Measurements from ENCODE around the gene TOLLIP. TPM values are rescaled to one million over a fixed set of nuclear protein-coding genes. Genes with fewer than 3 reads are reported as not detected.
A peak's percentile ranks its signal among the peaks of the same experiment; 100 is the strongest.

The TOLLIP gene
- polyA plus RNA-seq, 2 of the 4 experiments (the other 2 are of a cell fraction), result 26.5 to 37.9 TPM

GRCh38 chr11:1306186-1307162, 3.0 kb downstream of the TOLLIP start:
- H3K4me1 ChIP-seq, result peaks cover 46% of the 10 kb centered on the region
- no peak for TF ChIP-seq HES2 (IDR thresholded peaks at IDR 0.05)
- TF ChIP-seq NPAS2 (CRISPR knock-in tag; IDR thresholded peaks at IDR 0.05; ENCODE audit: borderline replicate concordance), result no peak
- no peak for TF ChIP-seq CEBPB (IDR thresholded peaks at IDR 0.05)
- TF ChIP-seq EHF (CRISPR knock-in tag; IDR thresholded peaks at IDR 0.05), result no peak
- no peak for TF ChIP-seq HOXB5 (CRISPR knock-in tag; IDR thresholded peaks at IDR 0.05)
- no peak for TF ChIP-seq KDM5A (IDR thresholded peaks at IDR 0.05)
- TF ChIP-seq NR3C1 (IDR thresholded peaks at IDR 0.05), result no peak
- no peak for TF ChIP-seq HOXA7 (CRISPR knock-in tag; IDR thresholded peaks at IDR 0.05)
- no peak for TF ChIP-seq FOSB (CRISPR knock-in tag; IDR thresholded peaks at IDR 0.05)
- TF ChIP-seq GATA3 (IDR thresholded peaks at IDR 0.05; ENCODE audit: borderline replicate concordance), result no peak
- no peak for TF ChIP-seq MYC (IDR thresholded peaks at IDR 0.05; ENCODE audit: borderline replicate concordance, low read length)
- no peak for TF ChIP-seq REST (IDR thresholded peaks at IDR 0.05)
- no peak for TF ChIP-seq RFX5 (IDR thresholded peaks at IDR 0.05)
- no peak for TF ChIP-seq CBX8 (IDR thresholded peaks at IDR 0.05)
- no peak for TF ChIP-seq BCL3 (IDR thresholded peaks at IDR 0.05)
- ChIA-PET CTCF (no interaction called here), POLR2A (no interaction called here)
- 94% methylated on average over 28 of the region's 30 CpGs for WGBS (ENCODE audit: missing lambda C conversion rate)
- ATAC-seq, result no peak
- H3K4me2 ChIP-seq, result no peak overlapping the region
- H3K9me3 ChIP-seq, result peaks cover 7% of the 10 kb centered on the region; the same call in 1 of the 3 replicates
- FAIRE-seq, result no peak
- H3K4me3 ChIP-seq, result no peak overlapping the region
- no peak for DNase-seq (ENCODE audit: low read depth in 1 of 2, low spot score in 1 of 2)
- H3K27ac ChIP-seq, result no peak overlapping the region

GRCh38 chr11:1305501-1306056, 3.9 kb downstream of the TOLLIP start:
- TF ChIP-seq EHF (CRISPR knock-in tag; IDR thresholded peaks at IDR 0.05) (no peak), JUN (IDR thresholded peaks at IDR 0.05) (no peak)
- FAIRE-seq (no peak), ATAC-seq (no peak), DNase-seq (ENCODE audit: low read depth in 1 of 2, low spot score in 1 of 2) (no peak)
- Histone ChIP-seq H3K27ac (peak overlapping the region in 1 of 2 experiments; percentile 87; a peak in 3 of 6 replicates), H3K4me2 (peak overlapping the region; percentile 69; the same call in 1 of the 3 replicates), H3K9me3 (no peaks in the 10 kb centered on the region), H3K4me3 (no peak overlapping the region), H3K4me1 (peaks cover 46% of the 10 kb centered on the region)
- CTCF ChIA-PET, result interaction anchor here (0.6 kb wide), 1 partner anchor 16 kb away, joined by 4 read pairs; no protein-coding TSS in a partner anchor
- 87% methylated on average over 13 of the region's 27 CpGs for WGBS (ENCODE audit: missing lambda C conversion rate)
- POLR2A ChIA-PET, result no interaction called here

GRCh38 chr11:1305063-1305495, 4.4 kb downstream of the TOLLIP start:
- ATAC-seq, result no peak

More at GRCh38 chr11:1305063-1305495, 4.4 kb downstream of the TOLLIP start:
- ChIA-PET POLR2A (no interaction called here), CTCF (interaction anchor here (0.6 to 3.9 kb wide), 7 partner anchors 9 to 88 kb away, joined by 3 to 16 read pairs (median 4); partner anchors contain the start of gene BRSK2)
- no peaks in the 10 kb centered on the region for H3K9me3 ChIP-seq
- H3K4me3 ChIP-seq, result no peak overlapping the region
- no peak for DNase-seq (ENCODE audit: low read depth in 1 of 2, low spot score in 1 of 2)
- no peak for FAIRE-seq
- peaks cover 46% of the 10 kb centered on the region for H3K4me1 ChIP-seq
- peak overlapping the region; percentile 69 for H3K4me2 ChIP-seq
- peak overlapping the region; percentile 67 to 87 for H3K27ac ChIP-seq
- 88% methylated on average over 13 of the region's 13 CpGs for WGBS (ENCODE audit: missing lambda C conversion rate)
- TF ChIP-seq HES2 (IDR thresholded peaks at IDR 0.05) (no peak), HEYL (CRISPR knock-in tag; IDR thresholded peaks at IDR 0.05) (no peak), ZC3H11A (IDR thresholded peaks at IDR 0.05) (no peak), RAD21 (conservative IDR thresholded peaks at IDR 0.05 in 1 of 2, IDR thresholded peaks at IDR 0.05 in 1 of 2) (no peak), POLR2AphosphoS2 (conservative IDR thresholded peaks at IDR 0.05; ENCODE audit: low read length) (no peak), FOSB (CRISPR knock-in tag; IDR thresholded peaks at IDR 0.05) (no peak), HDAC2 (IDR thresholded peaks at IDR 0.05) (no peak), JUN (IDR thresholded peaks at IDR 0.05) (no peak)

Measured in A549 (cell line).